Measurements from ENCODE around the gene KIF26B. TPM values are rescaled to one million over a fixed set of nuclear protein-coding genes. Genes with fewer than 3 reads are reported as not detected.

KIF26B gene
- polyA plus RNA-seq, 2 of the 4 experiments (the other 2 are of a cell fraction) = 0.01 to 0.04 TPM

DNA sequence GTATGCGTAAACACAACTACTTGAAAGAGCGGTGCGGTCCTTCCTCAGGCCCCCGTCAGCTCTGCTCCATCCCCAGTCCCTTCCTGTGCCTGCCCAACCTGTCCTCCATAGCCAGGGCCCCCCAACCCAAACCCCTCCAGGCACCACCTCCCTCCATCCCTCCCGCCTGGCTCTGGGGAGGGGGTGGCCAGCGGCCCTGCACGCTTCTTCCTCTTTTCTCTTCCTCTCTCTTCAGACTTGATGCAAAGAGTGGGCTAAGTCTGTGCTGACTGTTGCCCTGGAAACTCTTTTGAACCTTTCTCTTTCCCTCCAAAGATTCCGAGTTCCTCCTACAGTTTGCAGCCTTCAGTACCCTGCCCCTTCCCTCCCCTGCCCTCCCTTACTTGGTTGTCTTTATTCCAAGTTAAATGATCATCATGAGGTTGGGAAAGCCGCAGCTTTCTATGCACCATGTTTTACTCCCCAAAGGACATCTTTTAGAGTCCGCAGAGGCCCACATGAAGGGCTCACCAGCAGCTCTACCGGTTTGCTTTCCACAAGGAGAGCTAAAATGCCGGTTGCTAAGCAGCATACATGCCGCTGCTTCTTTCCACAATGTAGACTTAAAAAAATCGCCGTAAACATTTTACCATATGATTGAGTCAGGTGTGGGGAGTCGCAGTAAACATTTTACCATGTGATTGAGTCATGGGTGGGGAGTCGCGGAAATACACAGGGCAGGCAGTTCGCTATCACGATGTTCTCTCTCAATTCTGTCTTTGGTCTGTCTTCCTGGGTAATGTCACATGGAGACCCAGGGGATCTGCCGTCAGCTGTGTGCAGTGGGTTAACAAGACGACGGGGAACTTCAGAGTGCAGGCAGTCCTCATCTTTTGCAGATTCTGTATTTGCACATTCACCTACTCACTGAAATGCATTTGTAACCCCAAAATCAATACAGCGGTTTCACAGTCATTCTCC, 525.3 kb downstream of the KIF26B start:
- no peak overlapping the region for H3K27ac ChIP-seq
- H3K4me1 ChIP-seq = no peaks in the 10 kb centered on the region
- no peak for FAIRE-seq
- DNase-seq (ENCODE audit: low read depth in 1 of 2, low spot score in 1 of 2) = no peak
- 73% methylated on average over 24 of the region's 24 CpGs for WGBS (ENCODE audit: missing lambda C conversion rate)
- POLR2A ChIA-PET = no interaction called here
- no peak for ATAC-seq
- CTCF ChIA-PET = no interaction called here
- H3K4me2 ChIP-seq = no peak overlapping the region
- H3K4me3 ChIP-seq = no peak overlapping the region
- H3K9me3 ChIP-seq = no peaks in the 10 kb centered on the region
- no peak for TF ChIP-seq CTCF (IDR thresholded peaks at IDR 0.05)
- no peak for TF ChIP-seq RCOR1 (IDR thresholded peaks at IDR 0.05; ENCODE audit: low read depth, low read length)
- TF ChIP-seq CHD4 (IDR thresholded peaks at IDR 0.05; ENCODE audit: borderline replicate concordance) = no peak
- no peak for TF ChIP-seq ZFP36 (IDR thresholded peaks at IDR 0.05; ENCODE audit: borderline replicate concordance, partially characterized antibody)
- no peak for TF ChIP-seq FOXS1 (CRISPR knock-in tag; IDR thresholded peaks at IDR 0.05)
- no peak for TF ChIP-seq CBX8 (IDR thresholded peaks at IDR 0.05)
- TF ChIP-seq EHMT2 (IDR thresholded peaks at IDR 0.05; ENCODE audit: low read depth) = no peak
- TF ChIP-seq HOXB13 (CRISPR knock-in tag; IDR thresholded peaks at IDR 0.05; ENCODE audit: low read depth) = no peak
- TF ChIP-seq CHD2 (IDR thresholded peaks at IDR 0.05; ENCODE audit: low read length, partially characterized antibody) = no peak
- no peak for TF ChIP-seq MYC (IDR thresholded peaks at IDR 0.05; ENCODE audit: borderline replicate concordance, low read length)

- no peak overlapping the region for H3K27ac ChIP-seq
- ChIA-PET POLR2A (no interaction called here), CTCF (interaction anchor here (0.6 kb wide), 1 partner anchor 725 kb away, joined by 3 read pairs; no protein-coding TSS in a partner anchor)
- DNase-seq (ENCODE audit: low read depth in 1 of 2, low spot score in 1 of 2) (no peak), FAIRE-seq (no peak), ATAC-seq (no peak; a peak in 1 of 6 replicates)
- H3K4me1 ChIP-seq = no peaks in the 10 kb centered on the region
- TF ChIP-seq RCOR1 (IDR thresholded peaks at IDR 0.05; ENCODE audit: low read depth, low read length) = no peak
- no peak for TF ChIP-seq JUN (IDR thresholded peaks at IDR 0.05)
- TF ChIP-seq RNF2 (IDR thresholded peaks at IDR 0.05; ENCODE audit: borderline replicate concordance, low read depth) = no peak
- no peak for TF ChIP-seq MYC (IDR thresholded peaks at IDR 0.05; ENCODE audit: borderline replicate concordance, low read length)
- TF ChIP-seq EHF (CRISPR knock-in tag; IDR thresholded peaks at IDR 0.05) = no peak
- no peak for TF ChIP-seq MAFK (IDR thresholded peaks at IDR 0.05; ENCODE audit: partially characterized antibody)
- no peak for TF ChIP-seq RAD21 (conservative IDR thresholded peaks at IDR 0.05 in 1 of 2, IDR thresholded peaks at IDR 0.05 in 1 of 2)
- no peak for TF ChIP-seq ELK1 (IDR thresholded peaks at IDR 0.05; ENCODE audit: low read depth, low read length)
- H3K9me3 ChIP-seq = no peaks in the 10 kb centered on the region
- no peak overlapping the region for H3K4me3 ChIP-seq
- H3K4me2 ChIP-seq = no peak overlapping the region
- 61% methylated on average over 20 of the region's 21 CpGs for WGBS (ENCODE audit: missing lambda C conversion rate)
Observed at GRCh38 chr1:245682638-245683628, 528.1 kb downstream of the KIF26B start.

- no peak for FAIRE-seq
- Histone ChIP-seq H3K9me3 (no peaks in the 10 kb centered on the region), H3K27ac (no peak overlapping the region), H3K4me1 (no peaks in the 10 kb centered on the region), H3K4me2 (no peak overlapping the region), H3K4me3 (no peak overlapping the region)
- 60% methylated on average over 9 of the region's 9 CpGs for WGBS (ENCODE audit: missing lambda C conversion rate)
- ATAC-seq = no peak
- POLR2A ChIA-PET = no interaction called here
- no peak for DNase-seq (ENCODE audit: low read depth in 1 of 2, low spot score in 1 of 2)
- CTCF ChIA-PET = interaction anchor here (1.0 kb wide), 1 partner anchor 429 kb away, joined by 3 read pairs; no protein-coding TSS in a partner anchor
- TF ChIP-seq CHD2 (IDR thresholded peaks at IDR 0.05; ENCODE audit: low read length, partially characterized antibody) (no peak), KDM1A (IDR thresholded peaks at IDR 0.05; ENCODE audit: low read depth) (no peak), HOXB13 (CRISPR knock-in tag; IDR thresholded peaks at IDR 0.05; ENCODE audit: low read depth) (no peak), HMGXB4 (CRISPR knock-in tag; IDR thresholded peaks at IDR 0.05; ENCODE audit: borderline replicate concordance) (no peak), EHF (CRISPR knock-in tag; IDR thresholded peaks at IDR 0.05) (no peak), TP53 (CRISPR knock-in tag; IDR thresholded peaks at IDR 0.05) (no peak), EP300 (IDR thresholded peaks at IDR 0.05) (no peak), HDAC2 (IDR thresholded peaks at IDR 0.05) (no peak), HEYL (CRISPR knock-in tag; IDR thresholded peaks at IDR 0.05) (no peak), HOXA7 (CRISPR knock-in tag; IDR thresholded peaks at IDR 0.05) (no peak), RNF2 (IDR thresholded peaks at IDR 0.05; ENCODE audit: borderline replicate concordance, low read depth) (no peak), MYC (IDR thresholded peaks at IDR 0.05; ENCODE audit: borderline replicate concordance, low read length) (no peak)
- TF ChIP-seq, protein P1, sequence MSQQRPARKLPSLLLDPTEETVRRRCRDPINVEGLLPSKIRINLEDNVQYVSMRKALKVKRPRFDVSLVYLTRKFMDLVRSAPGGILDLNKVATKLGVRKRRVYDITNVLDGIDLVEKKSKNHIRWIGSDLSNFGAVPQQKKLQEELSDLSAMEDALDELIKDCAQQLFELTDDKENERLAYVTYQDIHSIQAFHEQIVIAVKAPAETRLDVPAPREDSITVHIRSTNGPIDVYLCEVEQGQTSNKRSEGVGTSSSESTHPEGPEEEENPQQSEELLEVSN (IDR thresholded peaks at IDR 0.05; ENCODE audit: borderline replicate concordance, low read depth) = no peak
Observed at GRCh38 chr1:245683676-245684075, 528.9 kb downstream of the KIF26B start.

All from A549 (cell line).